ENCODE measurements around the gene NCAPG2. TPM values are rescaled to one million over a fixed set of nuclear protein-coding genes. Genes with fewer than 3 reads are reported as not detected.

NCAPG2 gene
- total RNA-seq, 4 donors from 2014 or later: 3.4 to 9.0 (median 4.3) TPM

DNA sequence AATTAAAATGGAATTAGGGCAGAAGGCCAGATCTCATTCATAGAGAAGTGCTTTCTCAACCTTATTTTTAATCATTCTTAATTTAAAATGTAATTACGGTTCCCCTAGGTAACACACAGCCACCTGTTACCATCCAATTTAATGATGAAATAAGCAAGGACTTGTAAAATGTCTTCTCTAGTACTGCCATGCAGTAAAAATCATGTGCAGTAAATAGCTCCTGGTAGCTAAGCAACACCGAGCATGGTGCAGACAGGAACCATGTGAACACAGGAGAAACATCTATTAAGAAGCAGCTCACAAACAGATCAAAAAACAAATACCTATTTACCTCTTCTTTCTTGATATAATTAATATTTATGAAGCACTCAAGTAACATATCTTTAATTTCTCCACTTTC is 15.1 kb downstream of the NCAPG2 start:
- in situ Hi-C loops (cut with MboI; ENCODE audit: low pct_ligation_motif_present in 1 of 4, low pct_unique_long_range_greater_than_20kb in 1 of 4, low sequenced_read_pairs in 3 of 4): no loop called here

DNA sequence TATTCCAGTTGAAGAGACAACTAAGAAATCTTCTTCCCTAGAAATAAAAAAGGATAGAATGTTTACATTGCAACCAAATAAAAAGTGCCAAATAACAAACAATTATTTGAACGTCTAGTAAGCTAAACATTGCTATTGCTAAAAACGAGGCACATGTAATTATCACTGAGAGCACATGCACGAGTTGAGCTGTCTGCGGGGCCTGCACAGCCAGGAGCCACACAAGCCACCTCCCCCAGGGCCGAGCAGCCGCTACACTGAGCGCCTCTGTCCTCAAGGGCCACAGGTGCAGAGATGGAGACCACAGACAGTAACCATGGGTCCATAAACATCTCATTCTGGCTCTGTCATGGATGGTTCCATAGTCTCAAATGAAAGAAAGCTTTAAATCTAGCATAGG is 17.2 kb downstream of the NCAPG2 start:
- in situ Hi-C loops (cut with MboI; ENCODE audit: low pct_ligation_motif_present in 1 of 4, low pct_unique_long_range_greater_than_20kb in 1 of 4, low sequenced_read_pairs in 3 of 4): no loop called here
- Histone ChIP-seq H3K9me3 (no peaks in the 10 kb centered on the region), H3K36me3 (no peaks in the 10 kb centered on the region), H3K4me3 (no peak overlapping the region), H3K27me3 (no peaks in the 10 kb centered on the region), H3K4me1 (no peaks in the 10 kb centered on the region), H3K27ac (no peak overlapping the region)
- DNase-seq: no peak
- intact Hi-C loops (cut with DNase I; ENCODE audit: low total_unique reads): no loop called here
- 90 to 100% methylated on average over 1 to 7 of the region's 7 CpGs for WGBS, 2 donors (ENCODE audit: low coverage in 1 of 2)
- no peak for TF ChIP-seq POLR2AphosphoS5 (IDR thresholded peaks at IDR 0.05)
- TF ChIP-seq EP300 (IDR thresholded peaks at IDR 0.05; ENCODE audit: low read depth): no peak
- TF ChIP-seq, protein P1, sequence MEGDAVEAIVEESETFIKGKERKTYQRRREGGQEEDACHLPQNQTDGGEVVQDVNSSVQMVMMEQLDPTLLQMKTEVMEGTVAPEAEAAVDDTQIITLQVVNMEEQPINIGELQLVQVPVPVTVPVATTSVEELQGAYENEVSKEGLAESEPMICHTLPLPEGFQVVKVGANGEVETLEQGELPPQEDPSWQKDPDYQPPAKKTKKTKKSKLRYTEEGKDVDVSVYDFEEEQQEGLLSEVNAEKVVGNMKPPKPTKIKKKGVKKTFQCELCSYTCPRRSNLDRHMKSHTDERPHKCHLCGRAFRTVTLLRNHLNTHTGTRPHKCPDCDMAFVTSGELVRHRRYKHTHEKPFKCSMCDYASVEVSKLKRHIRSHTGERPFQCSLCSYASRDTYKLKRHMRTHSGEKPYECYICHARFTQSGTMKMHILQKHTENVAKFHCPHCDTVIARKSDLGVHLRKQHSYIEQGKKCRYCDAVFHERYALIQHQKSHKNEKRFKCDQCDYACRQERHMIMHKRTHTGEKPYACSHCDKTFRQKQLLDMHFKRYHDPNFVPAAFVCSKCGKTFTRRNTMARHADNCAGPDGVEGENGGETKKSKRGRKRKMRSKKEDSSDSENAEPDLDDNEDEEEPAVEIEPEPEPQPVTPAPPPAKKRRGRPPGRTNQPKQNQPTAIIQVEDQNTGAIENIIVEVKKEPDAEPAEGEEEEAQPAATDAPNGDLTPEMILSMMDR (IDR thresholded peaks at IDR 0.05): no peak
- TF ChIP-seq POLR2A (IDR thresholded peaks at IDR 0.05): no peak

More for the DNA sequence above, 15.1 kb downstream of the NCAPG2 start:
- intact Hi-C loops (cut with DNase I; ENCODE audit: low total_unique reads): no loop called here
- Histone ChIP-seq H3K4me1 (no peaks in the 10 kb centered on the region), H3K4me3 (no peak overlapping the region), H3K9me3 (no peaks in the 10 kb centered on the region), H3K27ac (no peak overlapping the region), H3K27me3 (no peaks in the 10 kb centered on the region), H3K36me3 (no peaks in the 10 kb centered on the region)
- TF ChIP-seq POLR2AphosphoS5 (IDR thresholded peaks at IDR 0.05): no peak
- TF ChIP-seq POLR2A (IDR thresholded peaks at IDR 0.05): no peak
- TF ChIP-seq EP300 (IDR thresholded peaks at IDR 0.05; ENCODE audit: low read depth): no peak
- 76 to 86% methylated on average over 2 of the region's 2 CpGs for WGBS, 2 donors (ENCODE audit: low coverage in 1 of 2)
- no peak for DNase-seq

DNA sequence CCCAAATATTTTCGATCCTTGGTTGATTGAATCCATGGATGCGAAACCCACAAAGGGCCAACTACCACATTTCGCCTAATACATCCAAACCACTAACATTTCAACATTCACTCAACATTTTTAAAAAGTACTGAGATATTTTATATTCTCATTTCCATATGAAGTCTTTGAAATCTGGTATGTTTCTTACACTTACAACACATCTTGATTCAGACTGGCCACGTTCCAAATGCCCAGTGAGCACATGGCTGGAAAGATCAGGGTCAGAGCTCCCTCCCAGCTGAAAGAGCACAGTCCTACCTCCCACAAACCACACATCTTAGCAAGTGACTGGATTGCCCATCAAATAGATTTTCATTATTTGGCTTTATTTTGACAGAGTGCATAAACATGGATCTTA is 18.9 kb downstream of the NCAPG2 start:
- in situ Hi-C loops (cut with MboI; ENCODE audit: low pct_ligation_motif_present in 1 of 4, low pct_unique_long_range_greater_than_20kb in 1 of 4, low sequenced_read_pairs in 3 of 4) (no loop called here), intact Hi-C loops (cut with DNase I; ENCODE audit: low total_unique reads) (no loop called here)
- 94 to 96% methylated on average over 4 of the region's 4 CpGs for WGBS, 2 donors (ENCODE audit: low coverage in 1 of 2)
- Histone ChIP-seq H3K4me3 (no peak overlapping the region), H3K9me3 (no peaks in the 10 kb centered on the region), H3K27ac (no peak overlapping the region), H3K27me3 (no peaks in the 10 kb centered on the region), H3K4me1 (no peaks in the 10 kb centered on the region), H3K36me3 (no peaks in the 10 kb centered on the region)
- no peak for DNase-seq
- TF ChIP-seq, protein P1 (IDR thresholded peaks at IDR 0.05): no peak
- TF ChIP-seq POLR2A (IDR thresholded peaks at IDR 0.05) (no peak), POLR2AphosphoS5 (IDR thresholded peaks at IDR 0.05) (no peak), EP300 (IDR thresholded peaks at IDR 0.05; ENCODE audit: low read depth) (no peak)

DNA sequence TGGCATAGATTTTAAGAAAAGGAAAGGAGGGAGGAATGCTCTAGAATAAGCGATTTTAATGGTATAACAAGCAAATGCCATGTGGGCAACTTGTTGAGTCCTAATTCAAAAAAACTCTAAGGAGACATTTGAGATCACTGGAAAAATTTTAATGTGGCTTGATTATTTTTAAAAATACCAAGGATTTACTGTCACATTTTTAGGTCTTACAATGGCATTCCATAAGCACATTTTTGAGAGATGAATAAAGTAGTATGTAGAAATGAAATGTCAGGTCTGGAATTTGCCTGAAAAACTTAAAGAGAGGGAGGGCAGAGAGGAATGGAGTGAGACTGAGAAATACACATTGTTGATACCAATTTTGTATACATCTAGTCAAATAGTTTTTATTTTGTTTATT is 20.3 kb downstream of the NCAPG2 start:
- TF ChIP-seq POLR2AphosphoS5 (IDR thresholded peaks at IDR 0.05): no peak
- no peak for TF ChIP-seq EP300 (IDR thresholded peaks at IDR 0.05; ENCODE audit: low read depth)
- TF ChIP-seq POLR2A (IDR thresholded peaks at IDR 0.05): no peak
- TF ChIP-seq, protein P1 (IDR thresholded peaks at IDR 0.05): no peak
- DNase-seq: no peak
- in situ Hi-C loops (cut with MboI; ENCODE audit: low pct_ligation_motif_present in 1 of 4, low pct_unique_long_range_greater_than_20kb in 1 of 4, low sequenced_read_pairs in 3 of 4) (no loop called here), intact Hi-C loops (cut with DNase I; ENCODE audit: low total_unique reads) (no loop called here)
- Histone ChIP-seq H3K4me3 (no peak overlapping the region), H3K27me3 (no peaks in the 10 kb centered on the region), H3K4me1 (no peaks in the 10 kb centered on the region), H3K9me3 (no peaks in the 10 kb centered on the region), H3K27ac (no peak overlapping the region), H3K36me3 (peaks cover 0 to 4% (median 0%) of the 10 kb centered on the region in 4 donors)
- WGBS, 2 donors (ENCODE audit: low coverage in 1 of 2): 93 to 100% methylated on average over 1 of the region's 1 CpG

DNA sequence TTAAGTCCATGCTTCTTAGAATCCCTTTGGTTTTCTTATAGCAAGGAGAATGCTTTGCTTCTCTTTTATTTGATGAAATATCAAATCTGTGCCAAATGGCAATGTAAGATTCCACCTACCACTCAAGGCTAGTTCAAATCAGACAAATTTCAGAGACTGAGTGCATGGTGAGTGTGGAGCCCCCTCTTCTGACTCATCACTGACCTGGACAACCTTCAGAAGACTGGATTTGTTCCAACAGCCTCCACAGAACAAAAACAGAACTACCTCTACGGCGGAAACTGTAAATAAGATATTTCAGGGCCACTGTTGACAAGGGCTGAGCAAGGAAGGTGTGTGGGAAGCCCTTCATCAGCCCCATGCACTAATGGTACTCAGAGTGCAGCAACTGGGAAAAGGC is 21.1 kb downstream of the NCAPG2 start:
- 93% methylated on average over 2 of the region's 2 CpGs; no CpG with 5 or more reads in 1 of the 2 donors for WGBS, 2 donors (ENCODE audit: low coverage in 1 of 2)
- in situ Hi-C loops (cut with MboI; ENCODE audit: low pct_ligation_motif_present in 1 of 4, low pct_unique_long_range_greater_than_20kb in 1 of 4, low sequenced_read_pairs in 3 of 4): no loop called here

More for the DNA sequence above, 21.1 kb downstream of the NCAPG2 start:
- H3K4me3 ChIP-seq: no peak overlapping the region
- no peaks in the 10 kb centered on the region for H3K4me1 ChIP-seq
- no peaks in the 10 kb centered on the region for H3K27me3 ChIP-seq
- TF ChIP-seq POLR2AphosphoS5 (IDR thresholded peaks at IDR 0.05): no peak
- no peak for TF ChIP-seq EP300 (IDR thresholded peaks at IDR 0.05; ENCODE audit: low read depth)
- no peak for TF ChIP-seq POLR2A (IDR thresholded peaks at IDR 0.05)
- TF ChIP-seq, protein P1 (IDR thresholded peaks at IDR 0.05): no peak
- DNase-seq: no peak
- no peak overlapping the region for H3K27ac ChIP-seq
- H3K9me3 ChIP-seq: no peaks in the 10 kb centered on the region
- H3K36me3 ChIP-seq: peaks cover 0 to 6% (median 0%) of the 10 kb centered on the region in 4 donors
- intact Hi-C loops (cut with DNase I; ENCODE audit: low total_unique reads): no loop called here

Data from transverse colon (tissue), 4 donors.